ENCODE data around the gene SLCO2A1. TPM values are rescaled to one million over a fixed set of nuclear protein-coding genes. Genes with fewer than 3 reads are reported as not detected.

Gene SLCO2A1
- total RNA-seq = not detected in 2 replicates

GRCh38 chr3:134029734-134030378 is at the start of gene SLCO2A1:
SLCO2A1 (minus strand) TSS chr3:134029925; CDS start chr3:134029802, 123 bp downstream.

GRCh38 chr3:133895208-133896001 is 134.3 kb downstream of the SLCO2A1 start, which contains the start of gene RAB6B:
RAB6B (minus strand) TSS chr3:133895882; CDS start chr3:133895466, 416 bp downstream.

Other genes starting within 250 kb of the SLCO2A1 start
- gene SRPRB, start 224.1 kb downstream of the SLCO2A1 start, total RNA-seq = 84.6 and 97.0 TPM in 2 replicates
- gene RAB6B, start 134.0 kb downstream of the SLCO2A1 start, total RNA-seq = 0.65 and 0.78 TPM in 2 replicates
- 96.4 and 101 TPM in 2 replicates for gene RYK, start 220.9 kb upstream of the SLCO2A1 start, total RNA-seq